Measurements from ENCODE around the gene BAZ2A. TPM values are rescaled to one million over a fixed set of nuclear protein-coding genes. Genes with fewer than 3 reads are reported as not detected.

The BAZ2A gene
- total and polyA plus RNA-seq, 2 experiments from 2014 or later, result 109 to 111 TPM

- peaks cover 82% of the 10 kb centered on the region for H3K36me3 Mint-ChIP-seq (ENCODE audit: low read depth)
- DNase-seq (ENCODE audit: low spot score) (no peak), ATAC-seq (no peak)
- Histone ChIP-seq H3K4me2 (no peak overlapping the region), H3K4me1 (ENCODE audit: insufficient read depth) (peaks cover 12% of the 10 kb centered on the region), H3K27ac (ENCODE audit: low read depth) (no peak overlapping the region), H3K27me3 (ENCODE audit: insufficient read depth) (no peaks in the 10 kb centered on the region), H3K36me3 (ENCODE audit: insufficient read depth) (peaks cover 48% of the 10 kb centered on the region), H3K79me2 (replicated peaks; ENCODE audit: insufficient read depth) (no peaks in the 10 kb centered on the region), H3K4me3 (no peak overlapping the region), H2AFZ (no peak overlapping the region), H4K20me1 (replicated peaks; ENCODE audit: insufficient read depth) (peaks cover 6% of the 10 kb centered on the region; the same call in 1 of the 2 replicates), H3K9me2 (ENCODE audit: insufficient read depth) (no peaks in the 10 kb centered on the region), H3F3A (replicated peaks; ENCODE audit: low read depth) (peaks cover 16% of the 10 kb centered on the region)
- TF ChIP-seq JUNB (IDR thresholded peaks at IDR 0.05; ENCODE audit: unreplicated experiment) (no peak), NANOG (IDR thresholded peaks at IDR 0.05; ENCODE audit: borderline replicate concordance) (no peak), POLR2AphosphoS5 (IDR thresholded peaks at IDR 0.05; ENCODE audit: low read depth) (no peak), EZH2 (IDR thresholded peaks at IDR 0.05; ENCODE audit: low read depth, unreplicated experiment) (no peak), ZNF114 (CRISPR knock-in tag; IDR thresholded peaks at IDR 0.05) (no peak), STAT1 (IDR thresholded peaks at IDR 0.05; ENCODE audit: unreplicated experiment) (no peak), EZH2phosphoT487 (IDR thresholded peaks at IDR 0.05; ENCODE audit: unreplicated experiment) (no peak), ZNF462 (CRISPR knock-in tag; IDR thresholded peaks at IDR 0.05) (no peak), ZNF331 (CRISPR knock-in tag; IDR thresholded peaks at IDR 0.05; ENCODE audit: low read depth) (no peak), CREB1 (CRISPR knock-in tag; IDR thresholded peaks at IDR 0.05; ENCODE audit: low read depth) (no peak), CTCF (conservative IDR thresholded peaks at IDR 0.05; ENCODE audit: low read depth in 2 of 2) (no peak), REST (IDR thresholded peaks at IDR 0.05; ENCODE audit: unreplicated experiment) (no peak), ETS1 (IDR thresholded peaks at IDR 0.05) (no peak)
- peaks cover 17% of the 10 kb centered on the region; the same call in 2 of the 3 replicates for H3K4me1 Mint-ChIP-seq
- H3K4me3 Mint-ChIP-seq, result no peak overlapping the region
- no peak overlapping the region for H3K27ac Mint-ChIP-seq
- H3K27me3 Mint-ChIP-seq (ENCODE audit: insufficient read depth, low read depth, poor library complexity), result peaks cover 10% of the 10 kb centered on the region
- H3K9me3 Mint-ChIP-seq, result no peaks in the 10 kb centered on the region
Measured at GRCh38 chr12:56599797-56600196, 30.3 kb downstream of the BAZ2A start.
